A204.1 (cell line): ENCODE data around the gene IRS2.
"Not testable (repeated sequence)": the region's sequence is repeated elsewhere in the genome, so short reads cannot be mapped to it uniquely, and the experiment has no call there.

Experiments
- FAIRE-seq: peaks from 2 replicates; lab custom pipeline; 2012; peaks lifted over from hg19 to GRCh38; lab: Jason Lieb, UNC

IRS2 gene

DNA sequence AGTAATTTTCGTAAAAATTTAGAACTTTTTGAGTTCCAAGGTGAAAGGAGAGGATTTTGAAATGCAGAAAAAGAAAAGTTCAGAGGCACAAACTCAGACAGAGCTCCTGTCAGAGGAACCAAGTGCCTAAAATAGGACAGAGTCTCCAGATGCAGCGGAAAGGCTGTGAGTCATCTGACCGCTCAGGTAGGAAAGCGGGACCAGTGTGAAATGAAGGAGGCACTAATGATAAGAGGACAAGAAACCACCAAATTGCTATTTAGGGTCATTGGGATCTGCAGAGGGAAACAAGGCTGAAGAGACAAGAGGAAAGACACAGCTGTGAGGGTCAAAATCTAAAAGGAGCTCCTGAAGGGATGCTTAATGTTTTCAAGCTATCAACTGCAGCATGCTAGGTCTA, 34.9 kb downstream of the IRS2 start:
- no peak for FAIRE-seq

DNA sequence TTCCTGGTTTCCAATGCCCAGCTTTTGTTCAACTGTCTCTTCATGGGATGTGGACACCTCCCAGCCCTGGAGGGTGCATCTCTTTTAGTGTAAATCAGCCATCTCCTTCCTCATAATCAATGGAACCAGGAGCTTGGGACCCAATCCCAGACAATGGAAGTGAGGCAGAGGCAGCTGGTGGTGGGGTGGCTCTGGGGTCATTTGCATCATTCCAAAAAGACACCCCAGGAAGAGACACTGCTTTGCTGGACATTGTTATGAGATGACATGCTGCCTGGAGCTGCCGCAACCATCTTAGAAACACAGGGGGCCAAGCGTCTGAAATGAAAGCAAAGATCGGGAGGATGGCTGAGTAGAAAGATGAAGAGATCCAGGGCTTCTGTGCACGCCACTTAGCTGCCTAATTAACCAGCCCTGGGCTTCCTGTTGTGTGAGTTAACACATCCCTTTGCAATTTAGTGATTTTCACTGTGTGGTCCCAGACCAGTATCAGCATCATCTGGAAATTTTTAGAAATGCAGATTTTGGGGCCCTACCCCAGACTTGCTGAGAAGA, 36.1 kb downstream of the IRS2 start:
- no peak for FAIRE-seq

DNA sequence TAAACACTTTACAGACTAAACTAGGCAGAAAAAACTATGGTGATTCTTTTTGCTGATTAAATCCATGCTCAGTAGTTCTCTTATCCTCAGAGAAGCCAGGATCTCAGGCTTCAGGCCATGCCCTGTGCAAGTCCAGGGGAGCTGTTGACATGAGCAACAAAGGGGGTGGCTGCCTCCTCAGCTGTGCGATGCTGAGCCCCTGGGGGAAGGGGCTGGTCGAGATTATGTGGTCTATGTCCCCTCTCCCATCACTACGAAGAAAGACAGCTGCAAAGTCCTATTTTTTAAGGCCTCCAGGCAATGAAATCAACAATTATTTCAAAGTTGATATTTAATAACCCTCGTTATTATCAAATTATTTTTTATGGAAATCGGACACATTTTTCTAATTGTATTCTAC, 37.0 kb downstream of the IRS2 start:
- no peak for FAIRE-seq

DNA sequence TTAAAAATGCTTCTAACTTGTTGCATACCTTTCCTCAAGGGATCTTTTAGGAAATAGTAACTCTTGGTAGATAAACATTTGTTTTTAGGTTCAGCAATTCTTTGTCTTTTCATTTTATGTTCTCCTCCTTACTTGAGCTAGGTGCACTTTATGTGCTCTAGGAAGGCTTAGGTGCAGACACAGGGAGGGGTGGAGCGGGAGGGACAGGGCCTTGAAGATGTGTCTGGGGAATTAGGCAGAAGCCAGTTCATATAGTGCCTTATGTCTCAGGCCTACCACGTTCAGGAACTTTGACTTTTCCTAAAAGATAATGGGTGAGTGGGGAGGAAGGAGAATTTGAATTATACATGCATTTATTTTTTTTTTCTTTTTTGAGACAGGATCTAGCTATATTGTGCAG, 37.7 kb downstream of the IRS2 start:
- FAIRE-seq: no peak

DNA sequence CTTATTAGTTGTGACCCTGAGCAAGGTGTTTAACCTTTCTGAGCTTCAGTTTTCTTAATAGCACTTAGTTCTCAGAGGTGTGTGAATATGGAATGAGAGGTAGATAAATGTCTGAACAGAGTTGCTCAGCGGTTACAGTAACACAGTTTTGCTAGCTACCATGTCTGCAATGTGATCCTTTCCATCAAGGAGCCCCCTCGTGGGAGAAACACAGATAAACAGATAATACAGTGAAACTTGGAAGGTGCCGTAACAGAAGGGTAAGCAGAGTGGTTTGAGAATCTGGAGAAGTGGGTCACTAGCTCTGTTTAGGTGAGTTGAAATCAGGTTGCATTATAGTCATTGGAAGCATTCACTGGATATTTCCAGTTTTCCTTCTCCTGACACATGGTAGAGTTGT, 38.9 kb downstream of the IRS2 start:
- FAIRE-seq: no peak

DNA sequence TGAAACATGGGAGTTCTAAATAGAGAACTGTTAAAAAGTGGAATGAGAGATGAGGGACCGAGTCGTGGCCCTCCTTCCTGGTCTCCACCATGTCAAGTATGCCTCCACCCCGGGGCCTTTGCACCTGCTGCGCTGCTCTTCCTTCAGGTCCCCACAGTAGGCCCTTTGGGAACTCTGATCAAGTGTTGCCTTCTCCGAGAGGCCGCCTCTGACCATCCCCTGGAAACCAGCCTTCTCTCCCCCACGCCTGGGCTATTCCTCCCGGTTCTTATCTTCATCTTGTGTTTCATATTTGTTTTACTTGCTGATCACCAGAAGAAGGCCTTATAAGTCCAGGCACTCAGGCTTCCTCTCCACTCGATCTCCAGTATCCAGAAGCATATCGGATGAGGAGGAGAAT, 40.0 kb downstream of the IRS2 start:
- FAIRE-seq: no peak

DNA sequence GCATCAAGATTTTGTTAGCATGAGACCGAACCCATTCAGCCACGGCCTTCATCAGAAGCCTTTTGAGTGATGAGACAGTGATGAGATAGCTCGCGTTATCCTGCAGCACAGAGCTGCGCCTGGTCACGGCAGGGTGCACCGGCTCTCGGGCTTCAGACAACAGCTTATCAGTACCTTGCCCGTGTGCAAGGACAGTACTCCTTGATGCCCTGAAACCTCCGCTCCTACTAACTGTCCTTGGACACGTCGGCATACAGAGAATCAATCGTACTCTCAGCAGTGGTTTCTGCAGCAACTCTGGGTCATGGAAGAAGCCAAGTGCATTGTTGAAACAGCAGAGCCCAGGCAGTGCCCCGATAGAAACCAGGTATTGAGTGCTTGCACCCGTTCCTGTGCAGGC, 40.7 kb downstream of the IRS2 start:
- FAIRE-seq: no peak

DNA sequence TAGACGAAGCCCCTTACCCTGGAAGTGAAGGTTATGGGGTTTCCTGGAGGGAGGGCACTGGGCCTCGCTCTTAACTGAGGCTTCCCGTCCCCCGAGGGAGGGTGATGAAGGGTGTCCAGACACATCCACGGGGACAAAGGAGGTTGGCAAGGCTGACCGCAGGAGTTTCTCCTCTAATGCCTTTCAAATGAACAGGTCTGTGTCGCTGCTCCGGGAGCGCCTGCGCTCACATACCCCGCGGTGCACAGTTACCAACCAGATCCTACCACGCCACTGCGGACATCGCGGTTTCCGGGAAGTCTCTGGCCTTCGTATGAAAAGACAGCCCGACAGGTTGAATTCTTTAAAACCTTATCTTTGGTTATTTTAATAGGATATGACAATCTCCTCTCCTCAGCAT, 41.3 kb downstream of the IRS2 start:
- no peak for FAIRE-seq

DNA sequence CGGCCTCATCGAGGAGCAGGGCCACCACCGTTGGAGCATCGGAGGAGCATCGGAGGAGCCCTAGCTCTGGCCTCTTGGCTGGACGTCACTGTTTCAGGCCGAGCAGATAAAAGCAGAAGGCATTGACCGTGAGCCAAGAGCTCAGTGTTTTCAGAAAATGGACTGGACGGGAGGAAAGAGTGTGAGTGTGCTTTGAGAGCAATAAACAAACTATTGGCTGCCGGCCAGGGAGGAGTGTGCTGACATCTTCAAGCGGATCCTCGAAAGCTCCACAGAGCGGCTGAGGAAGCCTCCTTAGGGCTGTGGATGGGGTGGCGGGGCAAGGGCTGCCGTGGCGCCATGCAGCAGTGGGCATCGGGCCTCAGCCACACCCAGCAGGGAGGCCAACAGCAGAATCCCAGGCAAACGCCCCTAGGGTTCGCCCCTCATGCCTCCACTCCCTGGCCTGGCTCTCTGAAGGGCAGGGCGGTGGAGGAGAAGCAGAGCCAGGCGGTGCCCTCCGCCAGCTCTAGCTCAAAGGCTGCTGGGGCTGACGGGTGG, 41.8 kb downstream of the IRS2 start:
- no peak for FAIRE-seq

DNA sequence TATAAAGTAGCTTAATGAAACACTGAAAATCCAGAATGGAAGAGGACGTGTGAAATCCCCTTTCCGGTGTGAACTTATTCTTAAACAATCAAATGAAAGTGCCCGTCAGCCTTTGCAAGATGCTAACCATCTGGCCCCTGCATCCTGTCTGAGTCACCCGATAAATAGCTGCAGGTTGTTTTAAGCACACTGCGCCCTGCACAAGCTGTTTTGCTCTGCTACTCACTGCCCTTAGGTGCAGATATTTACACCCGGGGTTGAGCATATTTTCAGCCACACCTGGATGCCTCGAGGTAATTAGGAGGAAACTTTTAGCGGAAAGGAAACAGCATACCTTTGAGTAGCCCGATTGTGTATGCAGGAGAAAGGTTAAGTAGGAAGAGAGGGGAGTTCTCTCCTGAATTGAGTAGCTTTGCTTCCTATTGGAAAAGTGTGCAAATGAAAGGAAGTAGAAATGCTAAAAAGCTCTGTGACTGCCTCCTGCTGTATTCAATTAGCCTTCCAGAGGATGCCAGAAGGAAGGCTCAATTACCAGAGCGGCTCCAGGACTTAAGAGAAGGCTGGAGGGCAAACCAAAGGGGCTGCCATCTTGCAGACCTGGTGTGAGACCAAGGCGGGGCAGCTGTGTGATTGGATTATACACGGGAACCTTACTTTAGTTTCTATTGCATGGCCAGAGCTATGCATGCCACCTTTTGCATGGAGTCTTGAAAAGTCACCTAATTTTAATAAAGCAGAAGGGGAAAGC, 42.5 kb downstream of the IRS2 start:
- FAIRE-seq: no peak

DNA sequence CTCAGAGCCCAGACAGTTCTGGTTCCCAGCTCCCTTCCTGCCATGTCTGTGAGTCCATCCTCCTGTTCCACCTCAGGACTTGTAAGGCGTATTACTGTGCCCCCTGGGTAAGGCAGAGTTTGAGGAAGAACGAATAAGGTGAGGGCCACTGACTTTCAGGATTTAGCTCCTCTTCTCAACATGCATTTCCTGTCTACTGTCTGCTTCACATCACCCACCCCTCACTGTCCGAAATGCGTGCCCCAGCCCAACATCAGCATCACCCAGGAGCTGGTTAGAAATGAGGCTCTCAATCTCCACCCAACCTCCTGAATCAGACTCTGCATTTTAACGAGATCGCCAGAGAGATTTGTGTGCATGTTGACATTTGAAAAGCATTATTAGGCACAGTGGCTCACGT, 44.4 kb downstream of the IRS2 start:
- no peak for FAIRE-seq

DNA sequence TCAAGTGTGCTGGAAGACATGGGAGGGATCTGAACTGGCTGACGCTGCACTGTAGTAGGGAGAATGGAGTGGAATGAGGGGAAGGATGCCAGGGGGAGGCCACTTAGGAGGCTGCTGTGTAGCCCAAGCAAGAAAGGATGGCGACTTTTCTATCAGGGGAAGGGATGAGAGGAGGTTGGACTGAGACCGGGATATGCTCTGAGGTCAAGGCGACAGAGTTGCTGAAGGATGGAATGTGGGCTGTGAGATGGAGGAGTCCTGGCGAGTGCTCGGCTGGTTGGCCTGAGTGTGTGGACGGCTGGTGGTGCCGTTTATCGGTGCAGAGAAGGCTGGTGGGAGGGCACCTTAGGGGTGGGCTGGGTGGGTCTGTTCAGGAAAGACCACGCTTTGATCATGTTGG, 45.7 kb downstream of the IRS2 start:
- FAIRE-seq: no peak

DNA sequence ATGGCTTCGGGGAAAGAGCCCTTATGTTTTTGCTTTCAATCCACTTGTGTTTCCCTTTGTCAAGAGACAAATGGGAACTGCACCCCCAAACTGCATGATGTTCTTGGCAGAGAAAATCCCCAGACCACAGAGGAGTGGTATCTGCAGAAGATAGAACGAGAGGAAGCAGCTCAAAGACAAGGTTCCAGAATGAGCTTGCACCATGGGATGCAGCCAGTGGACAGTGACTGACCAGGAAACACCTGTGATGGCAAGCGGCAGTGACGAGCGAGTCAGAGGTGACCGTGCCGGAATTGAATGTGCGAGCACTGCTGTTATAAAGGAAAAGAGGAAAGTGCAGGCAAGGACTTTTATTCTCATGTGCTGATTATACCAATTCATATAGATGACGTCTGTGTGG, 46.3 kb downstream of the IRS2 start:
- no peak for FAIRE-seq

DNA sequence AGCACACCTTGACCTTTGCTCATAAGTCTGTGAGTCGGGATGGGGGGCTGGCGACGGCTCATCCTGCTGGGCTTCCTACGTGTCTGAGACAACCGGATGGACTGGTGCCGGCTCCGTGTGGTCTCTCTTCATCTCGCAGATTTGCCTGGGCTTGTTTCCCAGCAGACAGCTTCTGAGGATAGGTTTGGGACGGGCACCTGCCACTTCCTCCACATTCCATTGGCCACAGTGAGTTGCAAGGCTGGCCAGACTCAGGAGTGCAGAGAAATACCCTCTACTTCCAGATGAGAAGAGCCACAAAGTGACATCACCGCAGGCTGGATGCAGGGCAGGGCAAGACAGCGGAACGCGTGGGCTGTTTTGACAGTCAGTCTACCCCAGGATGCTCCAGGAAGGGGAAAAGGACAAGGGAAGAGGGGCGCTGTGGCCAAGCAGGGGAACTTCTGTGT, 48.1 kb downstream of the IRS2 start:
- FAIRE-seq: no peak

DNA sequence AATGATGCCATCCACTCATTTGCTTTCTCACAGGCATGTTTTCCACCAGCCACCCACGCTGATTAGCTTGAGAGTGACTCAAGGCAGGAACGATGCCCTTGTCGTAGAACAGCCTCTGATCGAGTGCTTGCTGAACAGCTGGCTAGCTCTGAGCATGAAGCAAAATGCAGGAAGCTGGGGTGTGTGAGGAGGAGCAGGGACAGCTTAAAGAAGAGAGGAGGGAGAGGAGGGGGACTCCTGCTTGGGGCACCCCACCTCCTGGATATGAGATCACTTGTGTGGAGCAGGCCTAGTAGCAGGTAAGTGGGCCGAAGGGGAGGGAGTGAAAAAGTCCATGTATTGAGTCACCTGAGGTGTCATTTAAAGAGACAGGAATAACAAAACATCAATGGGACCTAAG, 48.8 kb downstream of the IRS2 start:
- FAIRE-seq: no peak

DNA sequence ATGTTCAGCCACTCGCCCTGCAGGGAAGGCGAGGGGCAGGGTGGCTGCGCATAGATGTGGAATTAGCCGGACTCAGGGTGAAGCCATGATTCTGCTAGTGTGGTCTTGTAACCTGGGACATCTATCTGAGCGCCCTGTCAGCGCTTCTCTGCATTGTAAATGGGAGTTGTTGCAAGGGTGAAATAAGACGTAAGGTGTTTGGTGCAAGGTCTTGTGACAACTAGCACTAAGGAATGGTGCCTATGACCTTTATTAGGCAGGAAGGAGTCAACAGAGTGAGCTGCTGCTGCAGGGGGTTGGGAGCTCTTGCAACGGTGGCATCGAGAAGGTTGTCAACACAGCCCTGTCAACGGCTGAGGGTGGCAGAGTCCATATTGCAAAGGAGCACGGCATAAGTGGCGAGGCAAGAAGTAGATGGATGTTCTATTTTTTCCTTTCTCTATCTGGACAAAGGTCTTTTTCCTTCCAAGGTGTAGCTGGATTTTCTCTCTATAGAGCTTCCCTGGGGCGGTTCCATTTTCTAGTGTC, 49.3 kb downstream of the IRS2 start:
- no peak for FAIRE-seq

DNA sequence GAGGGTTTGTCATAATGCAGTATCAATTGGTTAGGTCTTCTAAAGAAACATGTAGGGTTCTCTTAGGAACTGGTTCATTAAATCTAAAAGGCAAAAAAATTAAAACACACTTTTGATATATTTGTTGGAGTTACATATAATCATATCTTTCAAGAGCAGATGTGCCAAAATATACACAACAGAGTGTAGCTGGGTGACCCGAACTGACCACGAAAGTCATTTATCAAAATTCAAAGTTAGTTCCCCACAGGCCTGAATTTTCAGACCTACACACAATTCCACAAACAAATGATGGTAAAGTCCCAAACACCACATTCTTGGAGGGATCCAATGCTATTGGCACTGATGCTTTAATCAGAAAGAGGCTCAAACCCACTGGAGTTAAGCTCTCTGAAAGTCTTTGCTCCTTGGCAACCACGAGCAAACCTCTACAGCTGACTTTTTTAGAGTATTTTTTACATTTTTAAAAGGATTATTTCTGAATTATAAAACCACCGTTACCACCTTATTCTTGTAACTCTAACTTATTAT, 50.9 kb downstream of the IRS2 start:
- no peak for FAIRE-seq

DNA sequence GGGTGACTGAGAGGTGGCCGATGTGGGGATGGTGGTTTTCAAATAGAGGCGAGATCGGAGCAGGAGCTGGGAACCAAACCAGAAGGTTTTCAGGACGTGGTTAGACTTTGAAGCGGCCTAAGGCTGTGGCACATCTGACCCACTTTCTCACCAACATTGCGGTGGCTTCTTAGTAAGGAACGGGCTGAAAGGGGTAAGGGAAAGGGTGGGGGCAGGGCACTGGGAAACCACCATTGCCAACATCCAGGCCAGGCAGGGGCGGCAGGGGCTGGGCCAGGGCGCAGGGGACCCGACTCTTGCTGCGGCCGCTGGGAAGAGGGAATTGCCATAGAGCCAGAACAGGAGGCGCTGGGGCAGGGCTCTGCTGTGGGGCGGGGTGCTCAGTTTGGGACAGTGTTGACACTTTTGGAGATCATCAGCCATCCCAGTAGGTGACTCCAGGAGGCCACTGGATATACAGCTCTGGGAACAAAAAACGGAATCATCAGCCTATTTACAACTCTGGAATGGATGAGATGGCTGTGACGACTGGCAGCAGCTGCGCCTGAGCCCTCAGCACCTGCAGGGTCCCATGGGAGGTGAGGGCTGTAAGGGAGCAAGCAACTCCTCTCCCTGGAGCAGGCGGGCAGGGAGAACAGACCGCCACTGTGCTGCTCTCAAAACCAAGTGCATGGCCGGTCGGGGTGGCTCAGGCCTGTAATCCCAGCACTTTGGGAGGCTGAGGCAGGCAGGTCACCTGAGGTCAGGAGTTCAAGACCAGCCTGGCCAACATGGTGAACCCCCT, 52.2 kb downstream of the IRS2 start:
- FAIRE-seq: no peak

DNA sequence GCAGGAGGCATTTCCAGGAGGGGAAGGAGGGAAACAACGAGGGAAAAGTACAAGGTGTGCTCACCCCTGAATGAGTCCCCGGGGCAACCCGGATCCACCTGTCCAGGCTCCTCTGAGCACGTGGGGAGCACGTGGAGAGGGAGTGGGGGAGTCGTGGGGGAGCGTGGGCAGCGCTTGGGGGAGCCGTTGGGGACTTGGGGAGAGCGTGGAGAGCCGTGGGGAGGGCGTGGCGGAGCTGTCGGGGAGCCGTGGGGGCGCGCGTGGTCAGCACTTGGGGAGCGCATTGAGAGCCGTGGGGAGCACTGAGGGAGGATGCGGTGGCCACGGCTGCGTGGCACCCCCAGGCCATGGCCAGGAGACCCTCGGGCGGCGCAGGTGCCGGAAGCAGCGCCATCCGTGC, 52.8 kb downstream of the IRS2 start:
- FAIRE-seq: no peak

DNA sequence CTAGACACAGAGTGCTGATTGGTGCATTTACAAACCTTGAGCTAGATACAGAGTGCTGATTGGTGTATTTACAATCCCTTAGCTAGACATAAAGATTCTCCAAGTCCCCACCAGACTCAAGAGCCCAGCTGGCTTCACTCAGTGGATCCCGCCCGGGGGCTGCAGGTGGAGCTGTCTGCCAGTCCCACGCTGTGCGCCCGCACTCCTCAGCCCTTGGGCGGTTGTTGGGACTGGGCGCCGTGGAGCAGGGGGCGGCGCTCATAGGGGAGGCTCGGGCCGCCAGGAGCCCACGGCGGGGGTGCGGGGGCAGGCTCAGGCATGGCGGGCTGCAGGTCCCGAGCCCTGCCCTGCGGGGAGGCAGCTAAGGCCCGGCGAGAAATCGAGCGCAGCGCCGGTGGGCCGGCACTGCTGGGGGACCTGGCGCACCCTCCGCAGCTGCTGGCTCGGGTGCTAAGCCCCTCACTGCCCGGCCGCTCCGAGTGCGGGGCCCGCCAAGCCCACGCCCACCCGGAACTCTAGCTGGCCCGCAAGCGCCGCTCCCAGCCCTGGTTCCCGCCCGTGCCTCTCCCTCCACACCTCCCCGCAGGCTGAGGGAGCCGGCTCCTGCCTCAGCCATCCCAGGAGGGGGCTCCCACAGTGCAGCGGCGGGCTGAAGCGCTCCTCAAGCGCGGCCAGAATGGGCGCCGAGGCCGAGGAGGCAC, 53.8 kb downstream of the IRS2 start:
- FAIRE-seq: not testable (repeated sequence)

DNA sequence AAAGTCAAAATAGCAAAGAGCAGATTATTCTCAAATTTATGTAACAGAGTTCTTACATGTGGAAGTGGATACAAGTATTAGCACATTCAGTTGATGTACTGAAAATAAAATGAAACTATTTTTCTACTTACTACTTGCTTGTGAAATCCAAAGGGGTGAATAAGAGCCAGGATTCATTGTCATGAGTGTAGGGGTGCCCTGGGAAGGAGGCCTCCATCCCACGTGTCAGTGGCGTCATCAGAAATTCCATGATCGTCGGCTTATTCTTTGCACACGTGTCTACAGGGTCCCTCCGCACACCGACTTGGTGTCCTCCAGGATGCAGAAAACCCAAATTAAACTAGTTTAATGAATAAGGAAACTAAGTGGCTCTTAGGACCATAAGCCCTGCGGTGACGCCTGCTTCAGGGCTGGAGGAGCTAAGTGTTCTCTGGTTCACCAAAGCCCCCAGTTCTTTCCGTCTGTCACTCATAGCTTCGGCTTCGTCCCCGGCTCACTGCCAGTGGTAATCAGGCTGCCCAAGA, 55.5 kb downstream of the IRS2 start:
- FAIRE-seq: no peak
